Panc1 (cell line): ENCODE measurements around the gene UQCRC2. TPM values are rescaled to one million over a fixed set of nuclear protein-coding genes. Genes with fewer than 3 reads are reported as not detected.
"Not testable (repeated sequence)": the region's sequence is repeated elsewhere in the genome, so short reads cannot be mapped to it uniquely, and the experiment has no call there.

Source experiments
- ATAC-seq: fragments of 200-7000 bp; cut with Tn5 transposase; 2 replicates; pipeline ENCODE4 v1.9.1; 2020; ENCODE audit warnings: mild to moderate bottlenecking, moderate library complexity
- BruUV-seq: library from RNA; stranded (reverse); fragments of 400-500 nt; replicated peaks from 2 replicates; lab custom pipeline; 2021; lab: Mats Ljungman, UMichigan
- CTCF ChIA-PET: fragments of 300-600 bp; sonication (Branson Sonifier 250); formaldehyde crosslinking; loops from one replicate; lab custom pipeline; 2022; ENCODE audit warnings: antibody characterized with exemption; lab: Charles Lee
- POLR2A ChIA-PET: fragments of 300-600 bp; sonication (Branson Sonifier 250); formaldehyde crosslinking; loops from one replicate; lab custom pipeline; 2022; ENCODE audit warnings: antibody characterized with exemption; lab: Charles Lee
- DNase-seq: peaks from one replicate; pipeline ENCODE4 v3.0.0-alpha.2; 2010; ENCODE audit warnings: low read depth, low spot score
- H3K27ac ChIP-seq: 2 replicates; pipeline ENCODE4 v1.5.1; 2011; ENCODE audit warnings: mild to moderate bottlenecking, low read length, inconsistent platforms
- H3K27me3 ChIP-seq: fragments of 200-500 bp; sonication (Bioruptor generic); 2 replicates; pipeline ENCODE4 v1.6.0; 2014; ENCODE audit warnings: low read length, inconsistent platforms; ENCODE audit not compliant: control insufficient read depth, insufficient read depth
- H3K36me3 ChIP-seq: fragments of 200-500 bp; sonication (Bioruptor generic); 2 replicates; pipeline ENCODE4 v1.5.1; 2014; ENCODE audit warnings: inconsistent platforms, mild to moderate bottlenecking, low read length, moderate library complexity; ENCODE audit not compliant: control insufficient read depth, insufficient read depth
- H3K4me1 ChIP-seq: 2 replicates; pipeline ENCODE4 v1.5.1; 2011; ENCODE audit warnings: inconsistent platforms, mild to moderate bottlenecking, low read length, moderate library complexity; ENCODE audit not compliant: control insufficient read depth, insufficient read depth
- H3K4me3 ChIP-seq, 2 experiments: 2 replicates each; pipeline ENCODE4 v1.5.1; 2011 to 2012; ENCODE audit warnings: low read depth in 2 of 2, low read length in 2 of 2, mild to moderate bottlenecking in 2 of 2, inconsistent platforms in 1 of 2, moderate library complexity in 1 of 2
- H3K9me3 ChIP-seq: fragments of 200-500 bp; sonication (Bioruptor generic); 2 replicates; pipeline ENCODE4 v1.5.1; 2014; ENCODE audit warnings: low read depth, mild to moderate bottlenecking, inconsistent platforms, low read length, moderate library complexity; ENCODE audit not compliant: control insufficient read depth, insufficient read depth
- CTCF ChIP-seq: fragments of 450-650 bp; IDR thresholded peaks from 2 replicates; pipeline ENCODE4 v1.5.1; 2017; ENCODE audit warnings: mild to moderate bottlenecking
- POLR2AphosphoS5 ChIP-seq: IDR thresholded peaks from 2 replicates; pipeline ENCODE4 v1.6.1; 2012; ENCODE audit warnings: mild to moderate bottlenecking, low read depth, low read length, moderate library complexity
- SIN3A ChIP-seq: IDR thresholded peaks from 2 replicates; pipeline ENCODE4 v1.6.1; 2012; ENCODE audit warnings: low read depth, mild to moderate bottlenecking, low read length, moderate library complexity, borderline replicate concordance; ENCODE audit not compliant: insufficient read depth
- TCF7L2 ChIP-seq: IDR thresholded peaks from 2 replicates; pipeline ENCODE4 v1.6.1; 2011; ENCODE audit warnings: mild to moderate bottlenecking, low read depth, low read length, inconsistent platforms
- in situ Hi-C: cut with HindIII; loops from 2 replicates; pipeline ENCODE4 v1.10.0; 2016; ENCODE audit warnings: low sequenced_read_pairs, low pct_unique_long_range_greater_than_20kb
- intact Hi-C: fragments of 100-400 bp; cut with micrococcal nuclease; formaldehyde crosslinking; loops from one replicate; pipeline ENCODE4 v1.10.0; 2022; ENCODE audit not compliant: unreplicated experiment
- total RNA-seq: library from RNA; stranded (reverse); gene quantifications from one replicate; pipeline ENCODE4 v1.2.1, GENCODE V29; 2021; ENCODE audit not compliant: unreplicated experiment
- TF ChIP-seq, protein P1 (sequence below), 2 experiments: IDR thresholded peaks; 2 replicates each; pipeline ENCODE4 v1.6.1; 2011 to 2012; ENCODE audit warnings: low read depth in 2 of 2, control low read depth in 1 of 2, low read length in 1 of 2, mild to moderate bottlenecking in 1 of 2, moderate library complexity in 1 of 2; ENCODE audit not compliant: insufficient read depth in 1 of 2

The UQCRC2 gene
- total RNA-seq, 1 experiment from 2014 or later = 248 TPM

GRCh38 chr16:21936216-21936615 is 16.9 kb upstream of the UQCRC2 start:
- BruUV-seq, in situ Hi-C loops, H3K4me3 ChIP-seq: not testable (repeated sequence)

DNA sequence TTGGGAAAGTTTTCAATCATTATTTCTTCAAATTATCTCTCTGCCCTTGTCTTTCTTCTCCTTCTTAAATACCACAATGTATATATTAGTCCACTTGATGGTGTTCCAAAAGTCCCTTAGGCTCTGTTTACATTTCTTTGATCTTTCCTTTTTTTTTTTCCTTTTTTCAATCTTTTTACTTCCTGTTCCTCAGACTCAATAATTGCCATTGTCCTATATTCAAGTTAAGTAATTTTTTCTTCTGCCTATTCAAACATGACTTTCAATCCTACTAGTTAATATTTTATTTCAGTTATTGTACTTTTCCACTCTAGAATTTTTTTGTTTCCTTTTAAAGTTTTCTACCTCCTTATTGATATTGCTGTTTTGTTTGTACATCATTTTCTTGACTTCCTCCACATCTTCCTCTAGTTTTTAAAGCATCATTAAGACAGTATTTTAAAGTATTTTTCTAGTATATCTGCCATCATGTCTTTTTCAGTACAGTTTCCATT is 15.8 kb upstream of the UQCRC2 start:
- ChIA-PET CTCF (no interaction called here), POLR2A (no interaction called here)
- H3K36me3 ChIP-seq = no peaks in the 10 kb centered on the region
- H3K4me3 ChIP-seq = no peak overlapping the region
- in situ Hi-C loops (no loop called here), intact Hi-C loops (no loop called here)
- ATAC-seq = no peak
- BruUV-seq = no TSS peak
- no peak for TF ChIP-seq TCF7L2
- no peak for TF ChIP-seq CTCF
- no peak for TF ChIP-seq SIN3A
- no peak for TF ChIP-seq POLR2AphosphoS5
- TF ChIP-seq, protein P1, sequence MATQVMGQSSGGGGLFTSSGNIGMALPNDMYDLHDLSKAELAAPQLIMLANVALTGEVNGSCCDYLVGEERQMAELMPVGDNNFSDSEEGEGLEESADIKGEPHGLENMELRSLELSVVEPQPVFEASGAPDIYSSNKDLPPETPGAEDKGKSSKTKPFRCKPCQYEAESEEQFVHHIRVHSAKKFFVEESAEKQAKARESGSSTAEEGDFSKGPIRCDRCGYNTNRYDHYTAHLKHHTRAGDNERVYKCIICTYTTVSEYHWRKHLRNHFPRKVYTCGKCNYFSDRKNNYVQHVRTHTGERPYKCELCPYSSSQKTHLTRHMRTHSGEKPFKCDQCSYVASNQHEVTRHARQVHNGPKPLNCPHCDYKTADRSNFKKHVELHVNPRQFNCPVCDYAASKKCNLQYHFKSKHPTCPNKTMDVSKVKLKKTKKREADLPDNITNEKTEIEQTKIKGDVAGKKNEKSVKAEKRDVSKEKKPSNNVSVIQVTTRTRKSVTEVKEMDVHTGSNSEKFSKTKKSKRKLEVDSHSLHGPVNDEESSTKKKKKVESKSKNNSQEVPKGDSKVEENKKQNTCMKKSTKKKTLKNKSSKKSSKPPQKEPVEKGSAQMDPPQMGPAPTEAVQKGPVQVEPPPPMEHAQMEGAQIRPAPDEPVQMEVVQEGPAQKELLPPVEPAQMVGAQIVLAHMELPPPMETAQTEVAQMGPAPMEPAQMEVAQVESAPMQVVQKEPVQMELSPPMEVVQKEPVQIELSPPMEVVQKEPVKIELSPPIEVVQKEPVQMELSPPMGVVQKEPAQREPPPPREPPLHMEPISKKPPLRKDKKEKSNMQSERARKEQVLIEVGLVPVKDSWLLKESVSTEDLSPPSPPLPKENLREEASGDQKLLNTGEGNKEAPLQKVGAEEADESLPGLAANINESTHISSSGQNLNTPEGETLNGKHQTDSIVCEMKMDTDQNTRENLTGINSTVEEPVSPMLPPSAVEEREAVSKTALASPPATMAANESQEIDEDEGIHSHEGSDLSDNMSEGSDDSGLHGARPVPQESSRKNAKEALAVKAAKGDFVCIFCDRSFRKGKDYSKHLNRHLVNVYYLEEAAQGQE (IDR thresholded peaks at IDR 0.05; ENCODE audit: insufficient read depth in 1 of 2, low read depth in 2 of 2, low read length in 1 of 2) = no peak
- no peaks in the 10 kb centered on the region for H3K9me3 ChIP-seq
- H3K4me1 ChIP-seq = no peaks in the 10 kb centered on the region
- DNase-seq = no peak
- H3K27ac ChIP-seq = no peak overlapping the region
- H3K27me3 ChIP-seq = peaks cover 8% of the 10 kb centered on the region

More at GRCh38 chr16:21936216-21936615, 16.9 kb upstream of the UQCRC2 start:
- H3K27me3 ChIP-seq, intact Hi-C loops, H3K27ac ChIP-seq, H3K9me3 ChIP-seq, H3K4me1 ChIP-seq, H3K36me3 ChIP-seq, CTCF ChIA-PET, DNase-seq, POLR2A ChIA-PET, ATAC-seq: not testable (repeated sequence)

DNA sequence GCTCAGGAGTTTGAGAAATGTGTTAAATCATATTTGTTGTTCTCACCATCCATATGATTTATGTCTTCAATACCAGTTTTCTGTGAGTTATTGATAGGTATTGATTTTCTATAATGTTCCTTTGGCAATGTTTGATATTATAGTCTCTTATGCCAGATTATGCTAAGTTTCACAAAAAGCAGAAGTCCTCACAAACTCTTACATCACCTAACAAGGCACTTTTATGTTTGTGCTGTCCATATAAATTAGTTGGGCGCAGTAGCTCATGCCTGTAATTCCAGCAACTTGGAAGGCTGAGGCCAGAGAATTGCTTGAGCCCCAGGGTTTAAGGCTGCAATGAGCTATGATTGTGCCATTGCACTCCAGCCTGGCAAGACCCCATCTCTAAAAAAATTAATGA is 12.6 kb upstream of the UQCRC2 start:
- H3K4me3 ChIP-seq = no peak overlapping the region
- no peaks in the 10 kb centered on the region for H3K9me3 ChIP-seq
- no TSS peak for BruUV-seq
- CTCF ChIA-PET = no interaction called here
- TF ChIP-seq POLR2AphosphoS5 (no peak), TCF7L2 (no peak), CTCF (no peak), SIN3A (no peak)
- TF ChIP-seq, protein P1 (IDR thresholded peaks at IDR 0.05; ENCODE audit: insufficient read depth in 1 of 2, low read depth in 2 of 2, low read length in 1 of 2) = no peak
- DNase-seq (no peak), ATAC-seq (no peak)
- peaks cover 8% of the 10 kb centered on the region for H3K27me3 ChIP-seq
- POLR2A ChIA-PET = no interaction called here
- H3K27ac ChIP-seq = no peak overlapping the region
- no peaks in the 10 kb centered on the region for H3K36me3 ChIP-seq
- H3K4me1 ChIP-seq = no peaks in the 10 kb centered on the region
- in situ Hi-C loops = no loop called here
- intact Hi-C loops = no loop called here
